SKM-1 (cell line): ENCODE measurements around the gene PACRG.
A peak's percentile ranks its signal among the peaks of the same experiment; 100 is the strongest.
"Not testable (repeated sequence)": the region's sequence is repeated elsewhere in the genome, so short reads cannot be mapped to it uniquely, and the experiment has no call there.

ENCODE experiments used
- DNase-seq: peaks from one replicate; lab custom pipeline; 2025; ENCODE audit not compliant: unreplicated experiment; lab: John Stamatoyannopoulos, UW

PACRG gene

GRCh38 chr6:162727322-162728182 is at the start of gene PACRG, which contains the start of gene PRKN:
Gene PACRG (plus strand): TSS chr6:162727974.
Gene PRKN (minus strand): TSS chr6:162727766.
- DNase-seq, result peak; percentile 90

DNA sequence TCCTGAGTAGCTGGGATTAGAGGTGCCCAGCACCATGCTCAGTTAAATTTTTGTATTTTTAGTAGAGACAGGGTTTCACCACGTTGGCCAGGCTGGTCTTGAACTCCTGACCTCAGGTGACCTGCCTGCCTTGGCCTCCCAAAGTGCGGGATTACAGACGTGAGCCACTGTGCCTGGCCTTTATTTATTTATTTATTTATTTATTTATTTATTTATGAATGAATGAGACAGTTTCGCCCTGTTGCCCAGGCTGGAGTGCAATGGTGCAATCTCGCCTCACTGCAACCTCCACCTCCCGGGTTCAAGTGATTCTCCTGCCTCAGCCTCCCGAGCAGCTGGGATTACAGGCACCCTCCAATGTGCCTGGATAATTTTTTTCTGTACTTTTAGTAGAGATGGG is 48.9 kb upstream of the PACRG start:
- DNase-seq, result not testable (repeated sequence)

GRCh38 chr6:162679681-162680080 is 48.1 kb upstream of the PACRG start:
- DNase-seq, result no peak

DNA sequence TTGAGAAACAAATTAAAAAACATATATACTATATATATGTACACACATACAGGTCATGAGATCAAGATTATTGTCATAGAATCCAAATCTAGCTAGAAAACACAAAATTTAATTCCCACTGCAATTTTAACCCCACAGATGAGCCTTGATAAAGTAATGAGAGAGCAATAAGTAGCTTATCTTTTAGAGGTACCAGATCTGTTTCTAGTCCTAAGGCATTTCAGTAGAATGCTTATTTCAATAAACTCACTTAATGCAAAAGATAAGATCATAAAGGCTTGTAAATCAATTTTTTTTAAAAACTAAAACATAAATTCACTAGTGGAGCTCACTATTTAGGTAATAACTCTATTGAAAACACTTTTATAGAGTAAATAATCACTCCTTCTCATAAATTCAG is 47.4 kb upstream of the PACRG start:
- no peak for DNase-seq

DNA sequence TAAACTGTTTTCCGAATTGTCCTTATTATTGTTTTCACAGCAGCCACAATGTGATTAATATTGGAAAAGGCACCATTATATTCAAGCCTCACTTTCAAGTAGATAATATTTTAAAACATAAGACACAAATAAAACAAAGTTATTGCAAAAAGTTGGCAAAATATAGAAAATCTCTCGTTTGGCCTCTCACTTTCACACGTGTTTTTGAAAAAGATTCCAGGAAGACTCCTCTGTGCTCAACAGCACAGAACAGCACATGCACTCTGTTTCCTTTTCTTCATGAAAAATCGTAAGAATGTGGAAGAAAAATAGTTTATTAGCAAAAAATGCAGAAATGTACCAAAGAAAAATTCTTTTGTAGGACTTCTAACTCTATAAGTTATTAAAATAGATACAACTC is 46.9 kb upstream of the PACRG start:
- DNase-seq, result no peak

GRCh38 chr6:162681447-162681846 is 46.3 kb upstream of the PACRG start:
- no peak for DNase-seq

GRCh38 chr6:162683135-162683534 is 44.6 kb upstream of the PACRG start:
- no peak for DNase-seq

GRCh38 chr6:162684052-162684451 is 43.7 kb upstream of the PACRG start:
- DNase-seq, result no peak

GRCh38 chr6:162684961-162685360 is 42.8 kb upstream of the PACRG start:
- no peak for DNase-seq

GRCh38 chr6:162685586-162685985 is 42.2 kb upstream of the PACRG start:
- no peak for DNase-seq

- no peak for DNase-seq
Measured at GRCh38 chr6:162688751-162689345, 38.9 kb upstream of the PACRG start.

DNA sequence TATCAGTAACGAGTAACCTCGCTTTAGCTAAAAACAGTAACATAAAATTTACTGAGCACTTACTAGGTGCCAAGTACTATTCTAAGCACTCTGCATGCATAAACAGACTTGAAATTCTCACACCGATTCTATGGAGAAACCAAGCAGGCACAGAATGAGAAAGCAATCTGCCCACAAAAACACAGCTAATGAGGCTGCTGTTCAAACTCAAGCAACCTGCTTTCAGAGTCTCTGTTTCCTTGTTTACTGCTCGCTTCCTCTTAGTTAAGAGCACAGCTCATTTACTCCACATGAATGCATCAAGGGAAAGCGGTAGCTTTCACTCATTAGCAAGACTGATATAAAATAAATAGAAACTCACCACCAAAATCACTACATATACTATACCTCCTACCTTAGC is 37.6 kb upstream of the PACRG start:
- no peak for DNase-seq

DNA sequence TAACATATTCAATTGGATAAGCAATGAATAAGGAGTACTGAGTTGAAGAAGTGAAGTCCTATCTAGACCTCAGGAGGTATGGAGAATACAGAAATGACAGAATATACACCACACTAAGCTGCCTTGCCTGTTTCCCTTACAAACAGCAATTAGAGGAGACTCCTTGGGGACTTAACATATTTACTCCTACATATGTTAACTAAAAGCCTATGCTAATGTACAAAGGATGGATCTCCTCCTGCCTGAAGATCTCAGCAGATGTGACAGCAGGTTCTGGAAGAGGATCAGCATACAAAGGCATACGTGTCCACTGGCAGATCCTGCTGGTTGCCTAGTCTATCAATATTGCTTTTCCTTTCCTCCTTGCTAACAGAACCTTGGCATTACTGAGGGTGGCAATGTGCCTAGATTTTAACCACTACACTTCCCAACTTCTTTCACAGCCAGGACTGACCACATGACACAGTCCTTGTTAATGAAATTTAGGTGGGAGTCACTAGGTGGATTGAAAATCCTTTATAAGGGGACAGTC is 29.8 kb upstream of the PACRG start:
- DNase-seq, result no peak

- no peak for DNase-seq
Measured at GRCh38 chr6:162698440-162698839, 29.3 kb upstream of the PACRG start.

GRCh38 chr6:162699961-162700360 is 27.8 kb upstream of the PACRG start:
- no peak for DNase-seq

DNA sequence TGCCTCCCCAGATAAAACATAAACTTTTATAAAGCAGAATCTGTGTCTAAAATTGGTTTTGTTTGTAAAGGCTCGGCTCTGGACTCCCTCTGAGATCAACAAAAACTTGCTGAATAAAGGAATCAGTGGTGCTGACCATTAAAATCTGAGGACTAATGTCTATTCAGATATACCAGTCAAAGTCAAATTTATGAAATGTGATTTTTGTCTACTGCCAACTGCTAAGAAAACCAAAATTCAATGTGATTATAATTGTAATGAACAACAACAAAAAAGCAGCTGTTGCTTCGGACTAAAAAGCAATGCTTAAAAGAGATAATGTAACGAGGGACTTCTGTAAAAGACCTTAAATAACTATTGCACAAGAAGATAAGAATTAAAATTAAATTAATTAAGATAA is 26.8 kb upstream of the PACRG start:
- DNase-seq, result no peak

- no peak for DNase-seq
Measured at GRCh38 chr6:162701551-162701950, 26.2 kb upstream of the PACRG start.

DNA sequence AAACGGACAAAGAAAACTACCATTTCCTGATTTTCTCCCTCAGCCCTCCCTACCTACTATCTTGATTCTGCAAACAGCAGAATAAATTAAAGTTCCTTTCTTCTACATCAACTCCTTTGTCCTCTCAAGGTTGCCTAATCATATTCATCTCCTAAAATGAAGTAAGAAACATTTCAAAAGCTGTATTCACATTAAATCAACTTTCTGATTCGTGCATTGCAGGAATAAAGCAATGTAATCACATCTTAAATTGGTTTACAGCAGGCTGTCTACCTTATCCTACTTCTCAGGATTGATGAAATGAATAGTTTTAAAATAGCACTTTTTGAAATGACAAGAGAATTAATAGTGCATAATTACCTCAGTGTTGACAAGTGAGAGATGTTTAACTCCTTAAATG is 25.3 kb upstream of the PACRG start:
- no peak for DNase-seq

- no peak for DNase-seq
Measured at GRCh38 chr6:162704001-162704400, 23.8 kb upstream of the PACRG start.

DNA sequence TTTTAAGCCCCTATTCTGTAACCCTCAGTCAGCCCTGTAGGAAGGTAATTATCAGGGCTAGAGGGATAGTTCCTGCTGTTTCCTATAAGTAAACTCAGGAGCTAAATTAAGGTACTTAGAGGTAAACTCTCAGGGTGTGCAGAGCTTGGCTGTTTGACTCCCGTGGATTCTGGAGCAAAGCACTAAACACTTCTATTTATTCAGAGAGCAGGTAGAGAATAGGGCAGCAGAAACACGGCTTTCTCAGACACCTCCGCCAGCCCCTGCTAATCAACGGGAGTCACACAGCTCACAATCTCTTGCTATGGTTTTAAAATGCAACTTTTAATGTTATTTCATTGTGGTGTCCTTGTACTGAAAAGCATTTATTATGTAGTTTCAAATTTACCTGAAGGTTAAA is 22.0 kb upstream of the PACRG start:
- no peak for DNase-seq

DNA sequence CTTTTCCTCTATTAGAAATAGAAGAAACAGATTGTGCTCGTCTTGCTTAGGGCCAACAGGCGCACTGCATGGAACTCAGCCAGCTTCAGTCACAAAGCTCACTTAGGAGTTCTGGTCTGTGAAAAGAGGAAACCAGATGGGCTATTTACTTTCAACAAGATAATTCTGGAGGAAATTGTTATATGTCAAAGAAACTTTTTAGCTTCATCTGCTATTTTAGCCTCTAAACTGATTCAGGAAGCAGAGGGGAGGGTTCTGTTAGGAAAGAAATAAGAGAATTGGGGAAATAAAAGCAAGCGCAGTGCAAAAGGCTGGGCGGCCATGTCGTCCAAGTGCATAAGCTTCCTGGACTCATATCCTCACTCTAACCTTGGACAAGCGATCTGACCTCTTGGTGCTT is 21.5 kb upstream of the PACRG start:
- DNase-seq, result no peak

DNA sequence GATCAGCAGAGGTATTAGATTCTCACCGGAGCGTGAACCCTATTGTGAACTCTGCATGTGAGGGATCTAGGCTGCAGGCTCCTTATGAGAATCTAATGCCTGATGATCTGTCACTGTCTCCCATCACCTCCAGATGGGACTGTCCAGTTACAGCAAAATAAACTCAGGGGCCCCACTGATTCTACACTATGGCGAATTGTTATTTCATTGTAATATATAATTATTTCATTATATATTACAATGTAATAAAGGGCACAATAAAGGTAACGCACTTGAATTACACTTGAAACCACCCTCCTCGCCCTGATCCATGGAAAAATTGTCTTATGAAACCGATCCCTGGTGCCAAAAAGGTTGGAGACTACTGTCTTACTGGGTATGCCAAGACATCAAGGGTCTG is 18.8 kb upstream of the PACRG start:
- DNase-seq, result no peak
